Measurements from ENCODE around the gene ASF1A. TPM values are rescaled to one million over a fixed set of nuclear protein-coding genes. Genes with fewer than 3 reads are reported as not detected.

ASF1A gene
- polyA plus RNA-seq, 1 of the 3 experiments (the other 2 are of a cell fraction) = 5.4 TPM

- Histone ChIP-seq H3K4me3 (ENCODE audit: low read depth in 2 of 2, low read length in 1 of 2) (no peak overlapping the region), H4K20me1 (ENCODE audit: insufficient read depth) (no peaks in the 10 kb centered on the region), H3K27ac (ENCODE audit: low read depth in 2 of 2, low read length in 1 of 2) (no peak overlapping the region), H2AFZ (ENCODE audit: low read depth) (no peak overlapping the region), H3K9me3 (no peaks in the 10 kb centered on the region), H3K36me3 (replicated peaks in 1 of 2; ENCODE audit: control insufficient read depth in 1 of 2, insufficient read depth in 2 of 2, low read length in 1 of 2) (peaks cover 11 to 22% of the 10 kb centered on the region in 2 experiments), H3K9ac (no peak overlapping the region), H3F3A (replicated peaks; ENCODE audit: insufficient read depth) (peaks cover 11% of the 10 kb centered on the region), H3K9me2 (no peaks in the 10 kb centered on the region), H3K79me2 (ENCODE audit: insufficient read depth) (no peaks in the 10 kb centered on the region; the same call in none of the 2 replicates), H3K4me1 (ENCODE audit: control insufficient read depth in 1 of 2, insufficient read depth in 2 of 2, low read depth in 1 of 2, low read length in 1 of 2) (peaks cover 0 to 3% of the 10 kb centered on the region in 2 experiments; a peak in 1 of 4 replicates), H3K27me3 (ENCODE audit: insufficient read depth) (no peaks in the 10 kb centered on the region), H3K4me2 (no peak overlapping the region)
- no peak for DNase-seq
- ChIA-PET CTCF (no interaction called here), POLR2A (no interaction called here)
- 89% methylated on average over 5 of the region's 5 CpGs for WGBS (ENCODE audit: low lambda C conversion rate)
- TF ChIP-seq FOXJ3 (CRISPR knock-in tag; IDR thresholded peaks at IDR 0.05) (no peak), JUND (IDR thresholded peaks at IDR 0.05) (no peak), NFIC (IDR thresholded peaks at IDR 0.05; ENCODE audit: borderline replicate concordance) (no peak), GABPA (IDR thresholded peaks at IDR 0.05; ENCODE audit: low read depth) (no peak), USF2 (IDR thresholded peaks at IDR 0.05; ENCODE audit: borderline replicate concordance, low read depth, low read length) (no peak), YY1 (IDR thresholded peaks at IDR 0.05; ENCODE audit: low read depth) (no peak), CTCF (IDR thresholded peaks at IDR 0.05) (no peak), FOXM1 (IDR thresholded peaks at IDR 0.05; ENCODE audit: low read depth) (no peak), RXRA (IDR thresholded peaks at IDR 0.05; ENCODE audit: borderline replicate concordance, low read depth) (no peak), FOSL2 (IDR thresholded peaks at IDR 0.05; ENCODE audit: borderline replicate concordance, low read depth) (no peak), EZH2phosphoT487 (IDR thresholded peaks at IDR 0.05; ENCODE audit: borderline replicate concordance, low read depth) (no peak), REST (IDR thresholded peaks at IDR 0.05; ENCODE audit: low read depth, low read length) (no peak), SMC3 (IDR thresholded peaks at IDR 0.05; ENCODE audit: low read depth, low read length) (no peak), MAX (IDR thresholded peaks at IDR 0.05; ENCODE audit: low read depth) (no peak), RFX5 (IDR thresholded peaks at IDR 0.05; ENCODE audit: low read length) (no peak), EP300 (IDR thresholded peaks at IDR 0.05; ENCODE audit: borderline replicate concordance in 1 of 2, low read depth in 1 of 2, low read length in 1 of 2) (no peak), ELF1 (IDR thresholded peaks at IDR 0.05) (no peak), RAD21 (IDR thresholded peaks at IDR 0.05; ENCODE audit: low read length) (no peak)
- TF ChIP-seq, protein P1, sequence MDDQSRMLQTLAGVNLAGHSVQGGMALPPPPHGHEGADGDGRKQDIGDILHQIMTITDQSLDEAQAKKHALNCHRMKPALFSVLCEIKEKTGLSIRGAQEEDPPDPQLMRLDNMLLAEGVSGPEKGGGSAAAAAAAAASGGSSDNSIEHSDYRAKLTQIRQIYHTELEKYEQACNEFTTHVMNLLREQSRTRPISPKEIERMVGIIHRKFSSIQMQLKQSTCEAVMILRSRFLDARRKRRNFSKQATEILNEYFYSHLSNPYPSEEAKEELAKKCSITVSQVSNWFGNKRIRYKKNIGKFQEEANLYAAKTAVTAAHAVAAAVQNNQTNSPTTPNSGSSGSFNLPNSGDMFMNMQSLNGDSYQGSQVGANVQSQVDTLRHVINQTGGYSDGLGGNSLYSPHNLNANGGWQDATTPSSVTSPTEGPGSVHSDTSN (IDR thresholded peaks at IDR 0.05) = no peak
- TF ChIP-seq, protein P2, sequence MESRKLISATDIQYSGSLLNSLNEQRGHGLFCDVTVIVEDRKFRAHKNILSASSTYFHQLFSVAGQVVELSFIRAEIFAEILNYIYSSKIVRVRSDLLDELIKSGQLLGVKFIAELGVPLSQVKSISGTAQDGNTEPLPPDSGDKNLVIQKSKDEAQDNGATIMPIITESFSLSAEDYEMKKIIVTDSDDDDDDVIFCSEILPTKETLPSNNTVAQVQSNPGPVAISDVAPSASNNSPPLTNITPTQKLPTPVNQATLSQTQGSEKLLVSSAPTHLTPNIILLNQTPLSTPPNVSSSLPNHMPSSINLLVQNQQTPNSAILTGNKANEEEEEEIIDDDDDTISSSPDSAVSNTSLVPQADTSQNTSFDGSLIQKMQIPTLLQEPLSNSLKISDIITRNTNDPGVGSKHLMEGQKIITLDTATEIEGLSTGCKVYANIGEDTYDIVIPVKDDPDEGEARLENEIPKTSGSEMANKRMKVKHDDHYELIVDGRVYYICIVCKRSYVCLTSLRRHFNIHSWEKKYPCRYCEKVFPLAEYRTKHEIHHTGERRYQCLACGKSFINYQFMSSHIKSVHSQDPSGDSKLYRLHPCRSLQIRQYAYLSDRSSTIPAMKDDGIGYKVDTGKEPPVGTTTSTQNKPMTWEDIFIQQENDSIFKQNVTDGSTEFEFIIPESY (IDR thresholded peaks at IDR 0.05; ENCODE audit: borderline replicate concordance, low read depth) = no peak
Observed at GRCh38 chr6:118931436-118931835, 37.5 kb downstream of the ASF1A start.
